ENCODE results near the gene OR5AU1.

The OR5AU1 gene

DNA sequence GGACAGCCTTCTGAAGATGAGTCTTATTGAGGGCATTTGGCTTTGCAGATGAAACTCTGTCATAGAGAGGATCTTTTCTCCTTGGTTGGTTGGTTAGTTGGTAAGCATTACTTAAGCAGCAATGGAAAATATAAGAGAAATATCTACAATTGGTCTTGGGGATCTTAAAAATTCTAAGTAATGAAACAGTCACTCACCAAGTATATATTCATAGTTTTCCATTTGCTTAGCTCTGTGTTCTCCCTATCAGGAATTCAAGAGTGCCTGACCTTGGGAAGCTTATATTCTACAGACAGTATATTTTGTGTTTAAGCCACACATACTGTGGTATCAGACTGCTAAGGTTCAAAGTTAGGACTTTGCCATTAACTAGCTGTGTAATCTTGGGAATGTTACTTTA, at the start of gene OR5AU1:
Gene OR5AU1 (minus strand): TSS at position 101 of the 400 bp plus-strand sequence. CDS start 191 bp downstream, outside the sequence.
- Histone ChIP-seq H3K4me3 (ENCODE audit: low read length) (no peak within 1 kb of the TSS), H3K9ac (ENCODE audit: low read length) (no peak within 1 kb of the TSS), H3K9me3 (ENCODE audit: control insufficient read depth, low read depth, low read length) (no peaks in the 10 kb centered on the region), H3K27me3 (ENCODE audit: control insufficient read depth, insufficient read depth, low read length) (no peaks in the 10 kb centered on the region), H3K27ac (ENCODE audit: low read length) (no peak within 1 kb of the TSS), H3K4me1 (ENCODE audit: control insufficient read depth, low read depth, low read length) (no peaks in the 10 kb centered on the region), H3K36me3 (ENCODE audit: control insufficient read depth, low read depth, low read length) (no peaks in the 10 kb centered on the region)

DNA sequence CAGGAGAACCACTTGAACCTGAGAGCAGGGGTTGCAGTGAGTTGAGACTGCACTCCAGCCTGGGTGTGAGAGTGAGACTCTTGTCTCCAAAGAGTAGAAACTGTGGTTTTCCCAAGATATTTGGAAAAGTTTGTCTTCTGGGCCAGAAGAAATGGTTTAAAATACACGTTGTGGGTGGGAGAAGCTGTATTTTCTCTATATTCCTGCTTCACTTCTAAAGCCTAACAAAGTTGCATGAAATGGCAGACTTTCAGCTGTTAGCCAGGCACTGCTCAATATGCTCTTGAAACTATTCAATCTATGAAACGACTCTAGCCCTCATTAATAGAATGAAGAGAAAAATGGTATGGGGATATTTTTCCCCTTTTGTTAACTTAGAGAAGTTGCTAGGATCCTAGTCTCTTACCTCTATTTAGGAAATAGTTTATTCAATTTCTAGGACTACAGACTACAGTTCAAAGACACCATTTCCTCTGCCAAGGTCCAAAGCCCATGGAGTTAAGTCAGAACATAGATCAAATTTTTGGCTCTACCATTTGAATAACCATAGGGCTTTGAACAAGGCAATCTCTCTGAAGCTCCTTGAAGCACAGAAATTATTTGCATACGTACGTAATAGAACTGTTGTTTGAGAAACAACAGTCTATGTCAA, 49.3 kb upstream of the OR5AU1 start:
- Histone ChIP-seq H3K9me3 (ENCODE audit: control insufficient read depth, low read depth, low read length) (no peaks in the 10 kb centered on the region), H3K36me3 (ENCODE audit: control insufficient read depth, low read depth, low read length) (peaks cover 37% of the 10 kb centered on the region), H3K27ac (ENCODE audit: low read length) (no peak overlapping the region), H3K27me3 (ENCODE audit: control insufficient read depth, insufficient read depth, low read length) (no peaks in the 10 kb centered on the region), H3K4me1 (ENCODE audit: control insufficient read depth, low read depth, low read length) (peaks cover 26% of the 10 kb centered on the region), H3K9ac (ENCODE audit: low read length) (no peak overlapping the region), H3K4me3 (ENCODE audit: low read length) (no peak overlapping the region)

DNA sequence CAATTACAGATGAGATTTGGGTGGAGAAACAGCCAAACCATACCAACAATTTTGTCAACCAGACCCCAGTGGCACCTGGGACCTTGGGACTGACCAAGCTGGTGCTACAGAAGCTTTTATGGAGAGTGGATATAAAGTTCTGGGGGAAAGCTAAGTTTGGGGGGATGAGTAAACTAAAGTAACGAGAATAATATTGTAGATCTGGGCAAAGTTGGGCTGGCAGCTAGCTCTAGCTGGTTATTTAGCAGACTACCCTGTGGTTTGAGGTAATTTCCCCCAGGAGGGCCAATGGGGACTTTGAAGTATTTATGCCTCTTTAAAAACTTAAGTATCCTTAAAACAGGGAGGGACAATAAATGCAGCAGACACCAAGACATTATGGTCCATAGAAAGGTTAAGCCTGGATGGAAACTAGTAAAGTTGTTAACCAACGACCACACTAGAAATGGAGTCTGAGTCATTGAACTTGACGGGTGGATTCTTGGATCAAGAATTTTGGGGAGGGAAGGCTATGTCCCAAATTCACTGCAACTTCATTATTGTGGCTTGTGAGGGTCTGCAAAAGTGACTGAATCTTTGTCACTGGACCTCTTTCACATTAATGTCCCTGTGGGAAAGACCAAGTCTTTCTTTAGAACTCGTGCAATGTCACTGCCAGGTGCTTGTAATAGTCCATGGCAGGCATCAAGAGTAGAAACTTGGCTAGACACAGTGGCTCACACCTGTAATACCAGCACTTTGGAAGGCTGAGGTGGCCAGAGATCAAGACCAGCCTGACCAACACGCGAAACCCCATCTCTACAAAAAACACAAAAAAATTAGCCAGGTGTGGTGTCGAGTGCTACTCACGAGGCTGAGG, 48.5 kb upstream of the OR5AU1 start:
- no peaks in the 10 kb centered on the region for H3K27me3 ChIP-seq (ENCODE audit: control insufficient read depth, insufficient read depth, low read length)
- H3K9ac ChIP-seq (ENCODE audit: low read length): no peak overlapping the region
- H3K9me3 ChIP-seq (ENCODE audit: control insufficient read depth, low read depth, low read length): no peaks in the 10 kb centered on the region
- peaks cover 29% of the 10 kb centered on the region for H3K36me3 ChIP-seq (ENCODE audit: control insufficient read depth, low read depth, low read length)
- peaks cover 25% of the 10 kb centered on the region for H3K4me1 ChIP-seq (ENCODE audit: control insufficient read depth, low read depth, low read length)
- H3K4me3 ChIP-seq (ENCODE audit: low read length): no peak overlapping the region
- no peak overlapping the region for H3K27ac ChIP-seq (ENCODE audit: low read length)

DNA sequence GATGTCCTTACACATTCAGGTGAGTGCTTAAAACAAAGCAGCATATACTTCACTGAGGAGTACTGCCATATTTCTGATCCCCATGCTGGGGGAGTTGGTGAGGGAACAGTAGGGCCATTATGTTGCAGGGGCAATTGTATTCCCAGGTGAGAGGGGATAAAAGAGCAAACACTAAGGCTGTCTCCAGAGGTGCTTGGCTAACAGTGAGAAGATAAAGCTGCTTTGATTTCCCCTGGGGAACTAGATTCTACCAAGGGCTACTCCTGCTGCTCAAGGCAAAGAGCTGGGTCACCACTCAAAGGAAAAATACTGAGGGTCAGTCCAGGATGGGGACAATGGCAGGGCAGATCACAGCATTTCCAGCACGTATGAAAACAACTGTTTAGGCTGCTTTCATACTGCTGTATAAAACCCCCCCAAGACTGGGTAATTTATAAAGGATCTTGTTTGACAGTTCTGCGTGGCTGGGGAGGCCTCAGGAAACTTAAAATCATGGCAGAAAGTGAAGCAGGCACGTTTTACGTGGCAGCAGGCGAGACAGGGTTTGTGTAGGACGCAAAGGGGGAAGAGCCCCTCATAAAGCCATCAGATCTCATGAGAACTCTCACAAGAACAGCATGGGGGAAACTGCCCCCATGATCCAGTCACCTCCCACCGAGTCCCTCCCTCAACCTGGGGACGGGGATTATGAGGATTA, 47.8 kb upstream of the OR5AU1 start:
- Histone ChIP-seq H3K9me3 (ENCODE audit: control insufficient read depth, low read depth, low read length) (no peaks in the 10 kb centered on the region), H3K27ac (ENCODE audit: low read length) (no peak overlapping the region), H3K9ac (ENCODE audit: low read length) (no peak overlapping the region), H3K36me3 (ENCODE audit: control insufficient read depth, low read depth, low read length) (peaks cover 21% of the 10 kb centered on the region), H3K27me3 (ENCODE audit: control insufficient read depth, insufficient read depth, low read length) (no peaks in the 10 kb centered on the region), H3K4me3 (ENCODE audit: low read length) (no peak overlapping the region), H3K4me1 (ENCODE audit: control insufficient read depth, low read depth, low read length) (peaks cover 21% of the 10 kb centered on the region)

DNA sequence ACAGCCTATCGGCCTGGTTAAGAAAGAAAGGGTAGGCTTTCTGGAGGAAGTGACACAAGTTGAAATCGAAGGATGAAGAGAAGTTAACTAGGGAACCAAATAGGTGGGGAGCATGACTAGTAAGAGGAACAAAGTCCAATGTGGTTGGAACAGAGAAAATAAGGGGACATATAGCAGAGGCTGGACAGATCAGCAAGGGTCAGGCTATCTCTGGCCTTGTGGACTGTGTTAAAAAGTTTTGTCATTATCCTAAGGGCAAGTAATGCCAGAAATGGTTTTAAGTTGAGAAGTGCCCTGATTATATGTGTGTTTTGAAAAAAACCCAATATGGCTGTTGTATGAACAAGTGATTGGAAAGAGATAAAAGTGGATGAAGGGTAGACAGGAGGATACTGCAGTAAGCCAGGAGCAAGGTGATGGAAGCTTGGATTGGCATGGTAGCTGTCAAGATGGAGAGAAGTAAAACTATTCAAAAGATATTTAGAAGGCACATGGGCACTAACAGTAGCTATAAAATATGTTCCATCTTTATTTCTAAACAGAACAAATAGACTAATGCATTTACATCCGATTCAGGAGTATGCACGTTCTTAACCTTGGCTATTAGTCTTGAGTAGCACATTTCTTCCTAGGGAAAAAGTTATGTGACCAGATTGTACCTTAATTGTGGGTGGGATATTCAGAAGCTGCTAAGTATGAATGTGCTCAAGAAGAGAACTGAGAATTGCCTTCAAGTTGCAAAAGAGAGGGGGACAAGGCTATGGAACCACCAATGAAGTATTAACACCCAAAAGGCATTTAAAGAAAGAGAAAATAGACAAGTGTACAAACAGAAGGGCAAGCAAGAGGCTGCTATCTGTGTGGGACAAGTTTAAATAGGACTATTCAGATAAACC, 46.8 kb upstream of the OR5AU1 start:
- Histone ChIP-seq H3K4me3 (ENCODE audit: low read length) (no peak overlapping the region), H3K4me1 (ENCODE audit: control insufficient read depth, low read depth, low read length) (peaks cover 20% of the 10 kb centered on the region), H3K9me3 (ENCODE audit: control insufficient read depth, low read depth, low read length) (no peaks in the 10 kb centered on the region), H3K9ac (ENCODE audit: low read length) (no peak overlapping the region), H3K27ac (ENCODE audit: low read length) (no peak overlapping the region), H3K36me3 (ENCODE audit: control insufficient read depth, low read depth, low read length) (peaks cover 12% of the 10 kb centered on the region), H3K27me3 (ENCODE audit: control insufficient read depth, insufficient read depth, low read length) (no peaks in the 10 kb centered on the region)

DNA sequence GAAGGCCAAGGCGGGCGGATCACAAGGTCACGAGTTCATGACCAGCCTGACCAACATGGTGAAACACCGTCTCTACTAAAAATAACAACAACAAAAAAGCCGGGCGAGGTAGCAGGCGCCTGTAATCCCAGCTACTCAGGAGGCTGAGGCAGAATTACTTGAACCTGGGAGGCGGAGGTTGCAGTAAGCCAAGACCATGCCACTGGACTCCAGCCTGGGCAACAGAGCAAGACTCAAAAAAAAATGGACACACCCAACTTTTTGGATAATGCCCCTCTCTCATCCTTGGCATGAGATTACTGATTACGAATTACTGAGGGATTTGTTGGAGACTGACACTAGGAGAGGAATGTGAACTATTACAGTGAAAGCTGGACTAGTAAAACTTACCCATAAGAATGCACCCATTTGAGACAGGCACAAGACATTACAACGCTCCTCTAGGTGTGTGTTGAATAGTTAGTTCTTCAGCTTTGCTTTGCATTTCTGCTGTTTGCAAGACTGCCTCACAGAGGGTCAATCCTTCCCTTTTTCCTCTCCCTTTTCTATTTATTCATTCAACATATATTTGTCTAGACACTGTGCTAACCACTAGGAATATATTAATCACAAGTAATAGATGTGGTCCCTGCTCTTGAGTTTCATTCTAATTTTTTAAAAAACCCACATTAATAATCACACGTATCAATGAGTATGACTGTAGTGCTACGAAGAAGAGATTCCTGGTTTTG, 46.0 kb upstream of the OR5AU1 start:
- Histone ChIP-seq H3K9ac (ENCODE audit: low read length) (no peak overlapping the region), H3K27ac (ENCODE audit: low read length) (no peak overlapping the region), H3K4me1 (ENCODE audit: control insufficient read depth, low read depth, low read length) (peaks cover 14% of the 10 kb centered on the region), H3K27me3 (ENCODE audit: control insufficient read depth, insufficient read depth, low read length) (no peaks in the 10 kb centered on the region), H3K36me3 (ENCODE audit: control insufficient read depth, low read depth, low read length) (peaks cover 4% of the 10 kb centered on the region), H3K9me3 (ENCODE audit: control insufficient read depth, low read depth, low read length) (no peaks in the 10 kb centered on the region), H3K4me3 (ENCODE audit: low read length) (no peak overlapping the region)

DNA sequence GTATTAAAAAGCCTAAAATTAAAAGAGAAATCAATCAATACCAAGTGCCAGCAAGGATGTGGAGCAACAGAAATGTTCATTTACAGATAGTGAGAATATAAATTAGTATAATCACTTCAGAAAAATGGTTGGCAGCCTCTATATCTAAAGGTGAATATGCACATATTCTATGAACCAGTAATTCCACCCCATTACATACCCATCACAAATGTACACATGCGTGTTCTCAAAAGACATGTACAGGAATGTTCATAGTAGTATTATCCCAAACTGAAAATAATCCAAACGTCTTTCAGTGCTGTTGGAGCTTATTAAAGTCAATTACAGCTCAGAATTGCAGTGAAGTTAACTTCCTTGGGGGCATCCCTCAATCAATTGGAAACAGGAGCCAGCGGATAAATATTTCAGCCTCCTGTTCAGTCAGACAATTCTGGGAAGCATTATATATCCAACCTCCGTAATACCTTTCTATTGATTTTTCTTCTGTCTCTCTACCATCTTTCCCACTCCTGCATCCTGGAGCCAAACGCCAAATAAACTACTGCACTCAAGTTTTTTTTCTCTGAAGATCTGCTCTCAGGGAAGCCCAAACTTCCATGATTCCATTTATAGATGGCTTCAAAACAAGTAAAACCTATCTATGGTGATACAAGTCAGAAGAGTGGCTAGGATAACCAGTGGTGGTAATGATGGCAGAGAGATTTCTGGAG, 45.0 kb upstream of the OR5AU1 start:
- Histone ChIP-seq H3K4me1 (ENCODE audit: control insufficient read depth, low read depth, low read length) (peaks cover 10% of the 10 kb centered on the region), H3K27ac (ENCODE audit: low read length) (no peak overlapping the region), H3K36me3 (ENCODE audit: control insufficient read depth, low read depth, low read length) (no peaks in the 10 kb centered on the region), H3K4me3 (ENCODE audit: low read length) (no peak overlapping the region), H3K9me3 (ENCODE audit: control insufficient read depth, low read depth, low read length) (no peaks in the 10 kb centered on the region), H3K27me3 (ENCODE audit: control insufficient read depth, insufficient read depth, low read length) (no peaks in the 10 kb centered on the region), H3K9ac (ENCODE audit: low read length) (no peak overlapping the region)

DNA sequence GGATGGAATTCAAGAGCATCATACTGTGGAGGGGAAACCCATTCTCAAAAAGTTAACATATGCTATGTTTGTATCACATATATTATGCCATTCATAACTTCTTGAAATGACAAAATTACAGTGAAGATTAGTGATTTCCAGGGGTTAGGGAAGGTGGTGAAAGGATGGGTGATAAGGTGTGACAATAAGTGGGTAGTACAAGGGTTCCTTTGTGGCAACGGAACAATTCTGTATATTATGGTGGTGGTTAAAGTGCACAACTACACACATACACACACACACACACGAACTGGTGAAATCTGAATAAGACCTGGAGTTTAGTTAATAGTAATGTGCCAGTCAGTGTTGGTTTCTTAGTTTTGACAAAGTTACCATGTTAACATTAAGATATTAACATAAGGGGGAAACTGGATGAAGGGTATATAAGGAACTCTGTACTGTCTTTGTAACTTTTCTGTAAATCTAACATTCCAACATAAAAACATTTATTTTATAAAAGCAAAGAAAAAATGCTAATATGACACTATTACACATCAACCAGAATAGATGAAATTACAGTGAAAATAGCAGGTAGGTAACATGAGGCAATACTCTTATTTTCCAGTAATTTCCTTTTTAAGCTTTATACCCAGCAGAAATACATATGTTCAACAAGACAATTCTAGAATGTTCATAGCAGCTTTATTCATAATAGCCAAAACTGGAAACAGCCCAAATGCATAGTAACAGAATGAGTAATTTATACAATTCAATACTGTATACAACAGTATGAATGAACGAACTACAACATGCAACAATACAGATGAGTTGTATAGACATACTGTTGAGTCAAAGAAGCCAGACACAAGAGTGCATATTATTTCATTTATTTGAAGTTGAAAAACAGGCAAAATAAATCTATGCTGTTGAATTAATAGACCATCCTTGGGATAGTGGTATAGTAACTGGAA, 44.0 kb upstream of the OR5AU1 start:
- no peak overlapping the region for H3K4me3 ChIP-seq (ENCODE audit: low read length)
- no peak overlapping the region for H3K27ac ChIP-seq (ENCODE audit: low read length)
- no peak overlapping the region for H3K9ac ChIP-seq (ENCODE audit: low read length)
- H3K4me1 ChIP-seq (ENCODE audit: control insufficient read depth, low read depth, low read length): peaks cover 10% of the 10 kb centered on the region
- no peaks in the 10 kb centered on the region for H3K27me3 ChIP-seq (ENCODE audit: control insufficient read depth, insufficient read depth, low read length)
- no peaks in the 10 kb centered on the region for H3K36me3 ChIP-seq (ENCODE audit: control insufficient read depth, low read depth, low read length)
- no peaks in the 10 kb centered on the region for H3K9me3 ChIP-seq (ENCODE audit: control insufficient read depth, low read depth, low read length)

DNA sequence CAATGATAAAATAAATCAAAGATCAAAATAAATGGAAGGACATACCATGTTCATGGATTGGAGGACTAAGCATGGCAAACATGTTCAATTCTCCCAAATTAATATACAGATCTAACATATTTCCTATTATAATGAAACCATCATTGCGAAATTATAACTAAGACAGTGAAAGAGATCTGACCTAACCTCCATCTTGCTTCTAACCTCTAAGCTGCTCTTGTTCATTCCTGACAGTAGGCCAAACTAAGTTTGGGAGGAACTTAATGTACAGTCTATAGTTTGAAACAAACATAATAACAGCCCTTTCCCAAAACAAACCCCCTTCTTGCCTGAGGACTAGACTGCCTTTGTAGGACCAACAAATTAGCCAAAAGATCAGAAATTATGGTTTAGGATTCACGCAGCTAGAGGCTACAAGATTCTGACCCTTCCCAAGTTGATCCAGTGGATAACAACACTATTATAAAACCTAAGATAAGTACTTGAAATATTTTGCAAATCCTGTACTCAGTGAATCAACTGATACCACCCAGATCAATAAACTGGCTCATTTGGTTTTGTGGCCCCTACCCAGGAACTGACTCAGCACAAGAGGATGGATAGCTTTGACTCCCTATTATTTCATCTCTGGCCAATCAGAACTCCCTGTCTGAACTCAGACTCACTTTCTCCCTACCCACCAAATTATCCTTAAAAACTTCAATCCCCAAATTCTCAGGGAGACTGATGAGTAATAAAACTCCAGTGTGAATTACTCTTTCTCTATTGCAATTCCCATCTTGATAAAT, 41.7 kb upstream of the OR5AU1 start:
- H3K27ac ChIP-seq (ENCODE audit: low read length): no peak overlapping the region
- no peak overlapping the region for H3K4me3 ChIP-seq (ENCODE audit: low read length)
- no peaks in the 10 kb centered on the region for H3K4me1 ChIP-seq (ENCODE audit: control insufficient read depth, low read depth, low read length)
- H3K9me3 ChIP-seq (ENCODE audit: control insufficient read depth, low read depth, low read length): no peaks in the 10 kb centered on the region
- H3K36me3 ChIP-seq (ENCODE audit: control insufficient read depth, low read depth, low read length): no peaks in the 10 kb centered on the region
- no peak overlapping the region for H3K9ac ChIP-seq (ENCODE audit: low read length)
- H3K27me3 ChIP-seq (ENCODE audit: control insufficient read depth, insufficient read depth, low read length): no peaks in the 10 kb centered on the region
